ENCODE data around the gene CHSY3. TPM values are rescaled to one million over a fixed set of nuclear protein-coding genes. Genes with fewer than 3 reads are reported as not detected.

The CHSY3 gene
- total and polyA plus RNA-seq, 2 donors = 0.59 to 1.0 TPM

GRCh38 chr5:129963359-129963758, 59.1 kb downstream of the CHSY3 start:
- Histone ChIP-seq H3K4me1 (ENCODE audit: control insufficient read depth in 2 of 2, insufficient read depth in 2 of 2, low read length in 2 of 2) (no peaks in the 10 kb centered on the region), H3K4me3 (ENCODE audit: low read length in 2 of 2) (no peak overlapping the region), H3K27me3 (ENCODE audit: control insufficient read depth in 2 of 2, insufficient read depth in 1 of 2, low read length in 1 of 2) (no peaks in the 10 kb centered on the region), H3K9me3 (ENCODE audit: control insufficient read depth in 2 of 2, insufficient read depth in 1 of 2, low read length in 1 of 2) (no peaks in the 10 kb centered on the region), H3K36me3 (ENCODE audit: control insufficient read depth in 2 of 2, insufficient read depth in 2 of 2, low read length in 1 of 2) (no peaks in the 10 kb centered on the region), H3K27ac (ENCODE audit: low read depth in 1 of 2, low read length in 1 of 2) (no peak overlapping the region)
- DNase-seq (ENCODE audit: low read depth in 6 of 9, low spot score in 9 of 9) = no peak
- WGBS = 80% methylated on average over 3 of the region's 3 CpGs

GRCh38 chr5:129966071-129966470, 61.8 kb downstream of the CHSY3 start:
- H3K4me3 ChIP-seq (ENCODE audit: low read length in 2 of 2) = no peak overlapping the region
- H3K27me3 ChIP-seq (ENCODE audit: control insufficient read depth in 2 of 2, insufficient read depth in 1 of 2, low read length in 1 of 2) = no peaks in the 10 kb centered on the region
- no peaks in the 10 kb centered on the region for H3K4me1 ChIP-seq (ENCODE audit: control insufficient read depth in 2 of 2, insufficient read depth in 2 of 2, low read length in 2 of 2)
- no peak for DNase-seq (ENCODE audit: low read depth in 6 of 9, low spot score in 9 of 9)
- 87% methylated on average over 2 of the region's 2 CpGs for WGBS
- no peak overlapping the region for H3K27ac ChIP-seq (ENCODE audit: low read depth in 1 of 2, low read length in 1 of 2)
- H3K36me3 ChIP-seq (ENCODE audit: control insufficient read depth in 2 of 2, insufficient read depth in 2 of 2, low read length in 1 of 2) = no peaks in the 10 kb centered on the region
- no peaks in the 10 kb centered on the region for H3K9me3 ChIP-seq (ENCODE audit: control insufficient read depth in 2 of 2, insufficient read depth in 1 of 2, low read length in 1 of 2)

GRCh38 chr5:129971714-129972113, 67.4 kb downstream of the CHSY3 start:
- no peaks in the 10 kb centered on the region for H3K36me3 ChIP-seq (ENCODE audit: control insufficient read depth in 2 of 2, insufficient read depth in 2 of 2, low read length in 1 of 2)
- no peaks in the 10 kb centered on the region for H3K9me3 ChIP-seq (ENCODE audit: control insufficient read depth in 2 of 2, insufficient read depth in 1 of 2, low read length in 1 of 2)
- no peak overlapping the region for H3K4me3 ChIP-seq (ENCODE audit: low read length in 2 of 2)
- H3K27me3 ChIP-seq (ENCODE audit: control insufficient read depth in 2 of 2, insufficient read depth in 1 of 2, low read length in 1 of 2) = no peaks in the 10 kb centered on the region
- no peaks in the 10 kb centered on the region for H3K4me1 ChIP-seq (ENCODE audit: control insufficient read depth in 2 of 2, insufficient read depth in 2 of 2, low read length in 2 of 2)
- H3K27ac ChIP-seq (ENCODE audit: low read depth in 1 of 2, low read length in 1 of 2) = no peak overlapping the region
- no peak for DNase-seq (ENCODE audit: low read depth in 6 of 9, low spot score in 9 of 9)

GRCh38 chr5:129972465-129973141, 68.3 kb downstream of the CHSY3 start:
- Histone ChIP-seq H3K27ac (ENCODE audit: low read depth in 1 of 2, low read length in 1 of 2) (no peak overlapping the region), H3K4me1 (ENCODE audit: control insufficient read depth in 2 of 2, insufficient read depth in 2 of 2, low read length in 2 of 2) (no peaks in the 10 kb centered on the region), H3K36me3 (ENCODE audit: control insufficient read depth in 2 of 2, insufficient read depth in 2 of 2, low read length in 1 of 2) (no peaks in the 10 kb centered on the region), H3K9me3 (ENCODE audit: control insufficient read depth in 2 of 2, insufficient read depth in 1 of 2, low read length in 1 of 2) (no peaks in the 10 kb centered on the region), H3K27me3 (ENCODE audit: control insufficient read depth in 2 of 2, insufficient read depth in 1 of 2, low read length in 1 of 2) (no peaks in the 10 kb centered on the region), H3K4me3 (ENCODE audit: low read length in 2 of 2) (no peak overlapping the region)
- no peak for DNase-seq (ENCODE audit: low read depth in 6 of 9, low spot score in 9 of 9)

GRCh38 chr5:129973716-129974426, 69.6 kb downstream of the CHSY3 start:
- no peaks in the 10 kb centered on the region for H3K9me3 ChIP-seq (ENCODE audit: control insufficient read depth in 2 of 2, insufficient read depth in 1 of 2, low read length in 1 of 2)
- H3K4me1 ChIP-seq (ENCODE audit: control insufficient read depth in 2 of 2, insufficient read depth in 2 of 2, low read length in 2 of 2) = no peaks in the 10 kb centered on the region
- H3K36me3 ChIP-seq (ENCODE audit: control insufficient read depth in 2 of 2, insufficient read depth in 2 of 2, low read length in 1 of 2) = no peaks in the 10 kb centered on the region
- DNase-seq (ENCODE audit: low read depth in 6 of 9, low spot score in 9 of 9) = no peak
- no peak overlapping the region for H3K27ac ChIP-seq (ENCODE audit: low read depth in 1 of 2, low read length in 1 of 2)
- no peaks in the 10 kb centered on the region for H3K27me3 ChIP-seq (ENCODE audit: control insufficient read depth in 2 of 2, insufficient read depth in 1 of 2, low read length in 1 of 2)
- 96% methylated on average over 2 of the region's 2 CpGs for WGBS
- no peak overlapping the region for H3K4me3 ChIP-seq (ENCODE audit: low read length in 2 of 2)

GRCh38 chr5:129977810-129978209, 73.5 kb downstream of the CHSY3 start:
- H3K36me3 ChIP-seq (ENCODE audit: control insufficient read depth in 2 of 2, insufficient read depth in 2 of 2, low read length in 1 of 2) = no peaks in the 10 kb centered on the region
- H3K9me3 ChIP-seq (ENCODE audit: control insufficient read depth in 2 of 2, insufficient read depth in 1 of 2, low read length in 1 of 2) = no peaks in the 10 kb centered on the region
- H3K27me3 ChIP-seq (ENCODE audit: control insufficient read depth in 2 of 2, insufficient read depth in 1 of 2, low read length in 1 of 2) = no peaks in the 10 kb centered on the region
- no peak overlapping the region for H3K27ac ChIP-seq (ENCODE audit: low read depth in 1 of 2, low read length in 1 of 2)
- no peak for DNase-seq (ENCODE audit: low read depth in 6 of 9, low spot score in 9 of 9)
- no peak overlapping the region for H3K4me3 ChIP-seq (ENCODE audit: low read length in 2 of 2)
- no peaks in the 10 kb centered on the region for H3K4me1 ChIP-seq (ENCODE audit: control insufficient read depth in 2 of 2, insufficient read depth in 2 of 2, low read length in 2 of 2)

GRCh38 chr5:129978270-129978669, 74.0 kb downstream of the CHSY3 start:
- no peaks in the 10 kb centered on the region for H3K4me1 ChIP-seq (ENCODE audit: control insufficient read depth in 2 of 2, insufficient read depth in 2 of 2, low read length in 2 of 2)
- no peaks in the 10 kb centered on the region for H3K36me3 ChIP-seq (ENCODE audit: control insufficient read depth in 2 of 2, insufficient read depth in 2 of 2, low read length in 1 of 2)
- WGBS = 95% methylated on average over 1 of the region's 1 CpG
- no peak for DNase-seq (ENCODE audit: low read depth in 6 of 9, low spot score in 9 of 9)
- no peaks in the 10 kb centered on the region for H3K9me3 ChIP-seq (ENCODE audit: control insufficient read depth in 2 of 2, insufficient read depth in 1 of 2, low read length in 1 of 2)
- no peak overlapping the region for H3K27ac ChIP-seq (ENCODE audit: low read depth in 1 of 2, low read length in 1 of 2)
- H3K27me3 ChIP-seq (ENCODE audit: control insufficient read depth in 2 of 2, insufficient read depth in 1 of 2, low read length in 1 of 2) = no peaks in the 10 kb centered on the region
- no peak overlapping the region for H3K4me3 ChIP-seq (ENCODE audit: low read length in 2 of 2)

GRCh38 chr5:129988453-129988852, 84.2 kb downstream of the CHSY3 start:
- Histone ChIP-seq H3K9me3 (ENCODE audit: control insufficient read depth in 2 of 2, insufficient read depth in 1 of 2, low read length in 1 of 2) (no peaks in the 10 kb centered on the region), H3K4me3 (ENCODE audit: low read length in 2 of 2) (no peak overlapping the region), H3K4me1 (ENCODE audit: control insufficient read depth in 2 of 2, insufficient read depth in 2 of 2, low read length in 2 of 2) (no peaks in the 10 kb centered on the region), H3K36me3 (ENCODE audit: control insufficient read depth in 2 of 2, insufficient read depth in 2 of 2, low read length in 1 of 2) (no peaks in the 10 kb centered on the region), H3K27ac (ENCODE audit: low read depth in 1 of 2, low read length in 1 of 2) (no peak overlapping the region), H3K27me3 (ENCODE audit: control insufficient read depth in 2 of 2, insufficient read depth in 1 of 2, low read length in 1 of 2) (no peaks in the 10 kb centered on the region)
- no peak for DNase-seq (ENCODE audit: low read depth in 6 of 9, low spot score in 9 of 9)

- Histone ChIP-seq H3K27me3 (ENCODE audit: control insufficient read depth in 2 of 2, insufficient read depth in 1 of 2, low read length in 1 of 2) (no peaks in the 10 kb centered on the region), H3K27ac (ENCODE audit: low read depth in 1 of 2, low read length in 1 of 2) (no peak overlapping the region), H3K4me1 (ENCODE audit: control insufficient read depth in 2 of 2, insufficient read depth in 2 of 2, low read length in 2 of 2) (no peaks in the 10 kb centered on the region), H3K9me3 (ENCODE audit: control insufficient read depth in 2 of 2, insufficient read depth in 1 of 2, low read length in 1 of 2) (no peaks in the 10 kb centered on the region), H3K36me3 (ENCODE audit: control insufficient read depth in 2 of 2, insufficient read depth in 2 of 2, low read length in 1 of 2) (no peaks in the 10 kb centered on the region), H3K4me3 (ENCODE audit: low read length in 2 of 2) (no peak overlapping the region)
- DNase-seq (ENCODE audit: low read depth in 6 of 9, low spot score in 9 of 9) = no peak
- 93% methylated on average over 3 of the region's 3 CpGs for WGBS
Measured at GRCh38 chr5:129991780-129992179, 87.5 kb downstream of the CHSY3 start.
